GM12878 (cell line): ENCODE data around the gene ELP2. TPM values are rescaled to one million over a fixed set of nuclear protein-coding genes. Genes with fewer than 3 reads are reported as not detected.

Source experiments
- ATAC-seq: fragments of 200-7000 bp; cut with Tn5 transposase; 3 replicates; pipeline ENCODE4 v1.9.1; 2020; ENCODE audit warnings: mild to moderate bottlenecking, moderate library complexity
- BruUV-seq: library from RNA; stranded (reverse); fragments of 400-500 nt; replicated peaks from 2 replicates; lab custom pipeline; 2021; lab: Mats Ljungman, UMichigan
- CTCF ChIA-PET: fragments of 300-600 bp; sonication (Branson Sonifier 250); formaldehyde crosslinking; extraction: SDS; loops from one replicate; lab custom pipeline; 2021; ENCODE audit warnings: inconsistent platforms; lab: Yijun Ruan, JAX
- POLR2A ChIA-PET: fragments of 350-600 bp; formaldehyde crosslinking; extraction: SDS; loops from one replicate; lab custom pipeline; 2021; ENCODE audit warnings: inconsistent platforms; lab: Charles Lee
- RAD21 ChIA-PET: fragments of 300-600 bp; sonication (Branson Sonifier 250); formaldehyde crosslinking; loops from one replicate; lab custom pipeline; 2023; ENCODE audit warnings: antibody characterized with exemption; ENCODE audit not compliant: unreplicated experiment; lab: Charles Lee
- SMC1A ChIA-PET: fragments of 300-600 bp; sonication (Branson Sonifier 250); formaldehyde crosslinking; loops from one replicate; lab custom pipeline; 2023; ENCODE audit not compliant: unreplicated experiment, uncharacterized antibody; lab: Charles Lee
- DNase-seq: peaks from one replicate; pipeline ENCODE4 v3.0.0-alpha.2; 2011; ENCODE audit warnings: low read depth, low spot score
- FAIRE-seq: peaks from 3 replicates; lab custom pipeline; 2011; peaks lifted over from hg19 to GRCh38; lab: Jason Lieb, UNC
- H2AFZ ChIP-seq: 2 replicates; pipeline ENCODE4 v1.6.0; 2011; ENCODE audit warnings: low read depth, low read length, control low read depth; ENCODE audit not compliant: control insufficient read depth
- H3K27ac ChIP-seq: 2 replicates; pipeline ENCODE4 v1.5.1; 2011; ENCODE audit warnings: control low read depth; ENCODE audit not compliant: control insufficient read depth, insufficient read depth
- H3K27me3 ChIP-seq, 2 experiments: replicated peaks in 1 of 2; 2 replicates each; pipeline versions ENCODE4 v1.6.0 to v1.6.1; 2011; ENCODE audit warnings: low read length in 1 of 2; ENCODE audit not compliant: control insufficient read depth in 2 of 2, insufficient read depth in 2 of 2
- H3K36me3 ChIP-seq, 2 experiments: 2 replicates each; pipeline ENCODE4 v1.5.1; 2011; ENCODE audit warnings: low read length in 1 of 2; ENCODE audit not compliant: control insufficient read depth in 2 of 2, insufficient read depth in 2 of 2
- H3K4me1 ChIP-seq: 2 replicates; pipeline ENCODE4 v1.6.1; 2011; ENCODE audit warnings: mild to moderate bottlenecking, low read length, moderate library complexity, mixed read lengths; ENCODE audit not compliant: control insufficient read depth, insufficient read depth
- H3K4me2 ChIP-seq: 2 replicates; pipeline ENCODE4 v1.6.0; 2011; ENCODE audit warnings: control low read depth; ENCODE audit not compliant: control insufficient read depth, insufficient read depth
- H3K4me3 ChIP-seq: fragments of 200-600 bp; sonication (generic); 2 replicates; pipeline ENCODE4 v1.5.1; 2016
- H3K79me2 ChIP-seq: 2 replicates; pipeline ENCODE4 v1.6.0; 2011; ENCODE audit warnings: low read length; ENCODE audit not compliant: control insufficient read depth, insufficient read depth
- H3K9ac ChIP-seq: 2 replicates; pipeline ENCODE4 v1.8.0; 2011; ENCODE audit warnings: low read length, control low read depth, mixed read lengths; ENCODE audit not compliant: control insufficient read depth, insufficient read depth
- H3K9me3 ChIP-seq: replicated peaks from 3 replicates; pipeline ENCODE4 v1.5.1; 2011; ENCODE audit warnings: mild to moderate bottlenecking, low read length; ENCODE audit not compliant: control insufficient read depth, insufficient read depth
- H4K20me1 ChIP-seq: 2 replicates; pipeline ENCODE4 v1.6.0; 2011; ENCODE audit not compliant: control insufficient read depth, insufficient read depth
- BCLAF1 ChIP-seq: fragments of 450-650 bp; IDR thresholded peaks from 2 replicates; pipeline ENCODE4 v1.6.1; 2017; ENCODE audit warnings: antibody characterized with exemption, mild to moderate bottlenecking, moderate library complexity
- CBFB ChIP-seq: IDR thresholded peaks from 2 replicates; pipeline ENCODE4 v1.6.1; 2016; ENCODE audit warnings: antibody characterized with exemption, low read depth
- DPF2 ChIP-seq: fragments of 450-650 bp; IDR thresholded peaks from 2 replicates; pipeline ENCODE4 v1.6.1; 2017; ENCODE audit warnings: mild to moderate bottlenecking
- EGR1 ChIP-seq, 2 experiments: IDR thresholded peaks; 1 replicate in 1 of 2; 2 replicates in 1 of 2; pipeline ENCODE4 v1.6.1; 2011 to 2012; ENCODE audit warnings: low read depth in 2 of 2, low read length in 2 of 2, borderline replicate concordance in 1 of 2, mild to moderate bottlenecking in 1 of 2, moderate library complexity in 1 of 2
- EP300 ChIP-seq, 2 experiments: fragments of 150-350 bp in 1 of 2; IDR thresholded peaks; 2 replicates each; pipeline ENCODE4 v1.6.1; 2011 to 2012; ENCODE audit warnings: low read depth in 2 of 2, low read length in 2 of 2, borderline replicate concordance in 1 of 2, improper control_type of control experiment in 1 of 2, inconsistent platforms in 1 of 2; ENCODE audit not compliant: control insufficient read depth in 1 of 2
- MAX ChIP-seq: IDR thresholded peaks from 2 replicates; pipeline ENCODE4 v1.6.1; 2012; ENCODE audit warnings: low read depth, low read length, improper control_type of control experiment
- MYC ChIP-seq: IDR thresholded peaks from 2 replicates; pipeline ENCODE4 v1.6.1; 2011; ENCODE audit warnings: mild to moderate bottlenecking, low read length, moderate library complexity, inconsistent platforms; ENCODE audit not compliant: insufficient read depth, insufficient replicate concordance, insufficient read length, severe bottlenecking
- NR2C1 ChIP-seq: fragments of 450-650 bp; IDR thresholded peaks from 2 replicates; pipeline ENCODE4 v1.6.1; 2017; ENCODE audit warnings: antibody characterized with exemption, mild to moderate bottlenecking, moderate library complexity
- PAX5 ChIP-seq: IDR thresholded peaks from 2 replicates; pipeline ENCODE4 v1.6.1; 2011; ENCODE audit warnings: low read depth, low read length, borderline replicate concordance
- RFX5 ChIP-seq: IDR thresholded peaks from 2 replicates; pipeline ENCODE4 v1.6.1; 2011; ENCODE audit warnings: low read depth, low read length, improper control_type of control experiment
- WRNIP1 ChIP-seq: IDR thresholded peaks from 2 replicates; pipeline ENCODE4 v1.6.1; 2011; ENCODE audit warnings: low read depth, low read length, improper control_type of control experiment, borderline replicate concordance
- ZBTB40 ChIP-seq: fragments of 450-650 bp; IDR thresholded peaks from 2 replicates; pipeline ENCODE4 v1.6.1; 2016; ENCODE audit warnings: mild to moderate bottlenecking, moderate library complexity, borderline replicate concordance
- WGBS: methylation state at CpG from one replicate; pipeline ENCODE4 v1.1.6; 2016; ENCODE audit warnings: low lambda C conversion rate; ENCODE audit not compliant: insufficient replicate concordance, insufficient coverage; ENCODE audit errors: missing lambda C conversion rate; 5-methylcytosine and 5-hydroxymethylcytosine counted together
- in situ Hi-C: fragments of 300-500 bp; cut with MboI; formaldehyde crosslinking; loops from 9 replicates; pipeline ENCODE4 v1.14.3; 2018; ENCODE audit warnings: mixed read lengths
- intact Hi-C: fragments of 100-400 bp; cut with micrococcal nuclease; formaldehyde crosslinking; loops from one replicate; pipeline ENCODE4 v1.14.2; 2022; ENCODE audit not compliant: unreplicated experiment
- polyA plus RNA-seq, 11 experiments: library from polyadenylated mRNA; depleted of rRNA in 4 of 11; unstranded in 6 of 11; stranded (reverse) in 5 of 11; fragments of >200 nt; fragmentation: Nextera tagmentation in 4 of 11; fragmentation: Illumina TruSeq in 1 of 11; extraction: Ambion mirVana in 4 of 11; extraction: Trizol in 1 of 11; gene quantifications; 1 replicate in 1 of 11; 2 replicates in 10 of 11; pipeline versions ENCODE4 v1.2.1 to v1.2.3, GENCODE V29; 2011 to 2016; ENCODE audit warnings: inconsistent platforms in 2 of 11, missing spikeins in 2 of 11, low read depth in 1 of 11
- total RNA-seq, 4 experiments: library from RNA; depleted of rRNA in 3 of 4; stranded (reverse); fragments of >200 nt in 3 of 4; fragmentation: Illumina TruSeq in 1 of 4; extraction: Trizol in 1 of 4; gene quantifications; 2 replicates each; pipeline versions ENCODE4 v1.2.1 to v1.2.3, GENCODE V29; 2013 to 2021

Gene ELP2
- total and polyA plus RNA-seq, 10 of the 15 experiments (the other 5 are each of a cell fraction or from before 2014, with no cell fraction given): 56.9 to 134 (median 88.5) TPM

DNA sequence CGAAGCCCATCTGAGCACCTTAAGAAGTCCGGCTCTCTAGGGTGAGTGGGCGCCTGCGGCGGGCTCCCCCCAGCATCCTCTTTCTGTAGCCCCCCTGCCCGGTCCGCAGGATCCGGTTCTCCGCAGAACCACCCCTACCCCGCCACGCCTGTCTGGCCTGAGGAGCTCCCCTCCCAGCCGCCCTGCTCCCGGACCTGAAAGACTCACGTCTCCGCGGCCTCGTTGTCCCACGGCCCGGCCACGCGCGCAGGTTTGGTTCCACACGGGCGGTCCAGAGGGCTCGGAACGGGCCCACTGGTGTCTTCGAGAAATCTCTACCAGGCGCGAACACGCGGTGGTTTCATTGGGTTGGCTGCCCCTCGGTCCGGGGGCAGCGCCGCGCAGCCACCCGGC lies 796 bp upstream of the ELP2 start (continued):
- TF ChIP-seq BCLAF1 (no peak), PAX5 (no peak), MAX (no peak; the same call in 1 of the 2 replicates)

DNA sequence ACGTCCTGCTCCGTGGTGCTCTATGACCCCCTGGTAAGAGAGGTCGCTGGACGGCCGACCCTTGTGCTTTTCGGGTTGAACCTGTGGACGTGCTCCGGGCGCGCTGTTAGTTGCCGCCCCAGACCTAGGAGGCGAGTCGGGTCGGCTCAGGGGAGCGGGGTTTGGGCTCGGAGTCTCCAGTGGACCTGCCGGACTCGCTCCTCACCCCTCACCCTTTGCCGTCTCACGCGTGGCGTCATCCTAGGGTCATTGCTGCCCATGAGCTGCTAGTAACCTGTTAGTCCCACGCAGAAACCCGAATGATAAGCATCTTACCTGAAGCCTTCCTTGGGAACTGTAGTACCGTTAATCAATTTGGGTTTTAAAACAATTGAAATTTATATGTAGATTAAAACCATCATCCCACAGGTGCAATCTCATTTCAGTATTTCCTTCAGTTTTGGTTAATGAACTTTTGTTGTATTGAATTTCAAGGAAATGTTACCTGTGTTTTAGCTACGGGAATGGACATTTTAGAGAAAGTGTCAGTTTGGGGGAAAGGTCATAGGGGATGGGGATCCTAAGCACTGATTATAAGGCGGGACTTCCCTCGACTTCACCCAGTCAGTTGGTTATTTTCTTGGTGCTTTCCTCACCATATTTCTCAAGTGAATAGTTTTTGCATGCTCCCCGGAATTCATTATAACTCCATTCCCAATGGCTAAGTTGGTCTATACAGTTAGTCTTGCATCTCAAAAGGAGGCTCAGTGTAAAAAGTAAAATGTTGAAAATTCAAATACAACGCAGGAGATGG lies 536 bp downstream of the ELP2 start:
- DNase-seq (no peak), FAIRE-seq (no peak), ATAC-seq (peak; percentile 34)
- Histone ChIP-seq H3K4me2 (peak overlapping the region; percentile 85), H4K20me1 (no peaks in the 10 kb centered on the region), H3K9ac (peak overlapping the region; percentile 99), H3K36me3 (no peaks in the 10 kb centered on the region; a peak in 1 of 4 replicates), H3K79me2 (peaks cover 69% of the 10 kb centered on the region), H3K9me3 (peaks cover 3% of the 10 kb centered on the region; the same call in 2 of the 3 replicates), H3K4me3 (peak overlapping the region; percentile 85), H2AFZ (peak overlapping the region; percentile 98), H3K27ac (peak overlapping the region; percentile 98), H3K27me3 (no peaks in the 10 kb centered on the region), H3K4me1 (peaks cover 7% of the 10 kb centered on the region; the same call in 1 of the 2 replicates)
- ChIA-PET SMC1A (interaction anchor here (0.8 to 1.6 kb wide), 6 partner anchors 9 to 244 kb away, joined by 3 to 5 read pairs (median 3); no protein-coding TSS in a partner anchor), POLR2A (interaction anchor here (2.4 kb wide), 1 partner anchor 10 kb away, joined by 7 read pairs; no protein-coding TSS in a partner anchor), CTCF (interaction anchor here (0.9 to 4.2 kb wide), 4 partner anchors 11 to 154 kb away, joined by 3 to 20 read pairs (median 9); no protein-coding TSS in a partner anchor), RAD21 (interaction anchor here (3.3 kb wide), 1 partner anchor 155 kb away, joined by 11 read pairs; no protein-coding TSS in a partner anchor)
- in situ Hi-C loops (no loop called here), intact Hi-C loops (no loop called here)
- 2% methylated on average over 29 of the region's 30 CpGs for WGBS
- TSS peak; percentile 63 for BruUV-seq
- peak; percentile 11; the same call in 1 of the 2 replicates for TF ChIP-seq ZBTB40
- TF ChIP-seq WRNIP1: no peak
- 0 out of 4 replicates have a peak, but pooled peaks of 1 of the 2 experiments have one; percentile 18 for TF ChIP-seq EP300 (IDR thresholded peaks at IDR 0.05; ENCODE audit: borderline replicate concordance in 1 of 2, control insufficient read depth in 1 of 2, low read depth in 2 of 2, low read length in 2 of 2)
- TF ChIP-seq EGR1 (IDR thresholded peaks at IDR 0.05; ENCODE audit: borderline replicate concordance in 1 of 2, low read depth in 2 of 2, low read length in 2 of 2): no peak
- TF ChIP-seq NR2C1: peak; percentile 23; the same call in 1 of the 2 replicates
- TF ChIP-seq CBFB: no peak
- TF ChIP-seq MYC: peak; percentile 39
- no peak for TF ChIP-seq DPF2
- 0 out of 2 replicates have a peak, but pooled peaks have one; percentile 3 for TF ChIP-seq RFX5
